HK-2 (cell line): ENCODE measurements around the gene SERINC5.
"Not testable (repeated sequence)": the region's sequence is repeated elsewhere in the genome, so short reads cannot be mapped to it uniquely, and the experiment has no call there.

Experiments
- DNase-seq: peaks from one replicate; pipeline ENCODE4 v3.0.0-alpha.2; 2018; ENCODE audit not compliant: unreplicated experiment

The SERINC5 gene

DNA sequence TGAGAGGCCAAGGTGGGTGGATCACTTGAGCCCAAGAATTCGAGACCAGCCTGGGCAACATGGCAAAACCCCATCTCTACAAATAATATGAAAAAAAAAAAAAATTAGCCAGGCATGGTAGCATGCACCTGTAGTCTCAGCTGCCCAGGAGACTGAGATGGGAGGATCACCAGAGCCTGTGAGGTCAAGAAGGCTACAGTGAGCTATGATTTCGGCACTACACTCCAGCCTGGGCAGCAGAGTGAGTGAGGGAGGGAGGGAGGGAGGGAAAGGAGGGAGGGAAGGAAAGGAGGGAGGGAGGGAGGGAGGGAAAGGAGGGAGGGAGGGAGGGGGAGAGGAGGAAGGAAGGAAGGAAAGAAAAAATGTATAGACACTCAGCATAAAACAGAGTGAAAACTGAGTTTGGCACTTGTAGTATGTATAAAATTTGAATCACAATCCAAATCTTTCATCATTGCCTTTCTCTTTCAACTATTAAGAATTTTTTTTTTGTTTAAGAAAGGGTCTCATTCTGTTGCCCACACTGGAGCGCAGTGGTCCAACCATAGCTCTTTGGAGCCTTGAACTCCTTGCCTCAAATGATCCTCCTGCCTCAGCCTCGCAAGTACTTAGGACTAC is 27.8 kb downstream of the SERINC5 start:
- DNase-seq = no peak

GRCh38 chr5:80225934-80226326 is 29.9 kb downstream of the SERINC5 start:
- DNase-seq = no peak

- no peak for DNase-seq
Observed at GRCh38 chr5:80225189-80225933, 30.5 kb downstream of the SERINC5 start.

- DNase-seq = no peak
Observed at GRCh38 chr5:80223561-80223960, 32.3 kb downstream of the SERINC5 start.

DNA sequence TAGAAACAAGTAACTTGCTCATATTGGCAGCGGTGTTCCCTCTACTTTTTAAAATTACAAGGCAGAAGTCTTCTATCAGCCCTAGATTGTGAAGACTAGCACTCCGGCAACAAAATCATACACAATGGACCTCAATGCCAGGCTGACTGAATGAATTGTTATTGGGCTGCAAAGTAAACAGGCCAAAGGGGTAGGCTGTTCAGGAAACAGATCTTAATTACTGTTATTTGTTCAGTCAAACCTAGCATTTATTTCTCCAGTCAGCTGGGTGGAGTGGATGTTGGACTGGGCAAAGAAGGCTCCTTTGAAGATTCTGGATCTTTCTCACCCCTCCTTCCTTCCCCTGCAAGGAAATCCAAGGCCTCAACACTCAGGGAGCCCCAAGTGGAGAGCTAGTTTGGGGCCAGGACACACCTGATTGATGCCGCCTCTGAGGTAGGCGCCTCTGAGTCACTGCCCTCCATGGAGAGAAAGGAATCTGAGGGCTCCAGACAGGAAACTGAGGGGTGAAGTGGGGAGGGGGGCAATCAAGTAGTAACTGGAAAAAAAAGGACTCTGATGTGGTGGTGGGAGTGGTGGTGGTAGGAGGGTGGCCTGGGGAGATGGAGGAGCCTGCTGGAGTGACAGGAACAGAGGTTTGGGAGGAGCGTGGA is 35.5 kb downstream of the SERINC5 start:
- DNase-seq = no peak

DNA sequence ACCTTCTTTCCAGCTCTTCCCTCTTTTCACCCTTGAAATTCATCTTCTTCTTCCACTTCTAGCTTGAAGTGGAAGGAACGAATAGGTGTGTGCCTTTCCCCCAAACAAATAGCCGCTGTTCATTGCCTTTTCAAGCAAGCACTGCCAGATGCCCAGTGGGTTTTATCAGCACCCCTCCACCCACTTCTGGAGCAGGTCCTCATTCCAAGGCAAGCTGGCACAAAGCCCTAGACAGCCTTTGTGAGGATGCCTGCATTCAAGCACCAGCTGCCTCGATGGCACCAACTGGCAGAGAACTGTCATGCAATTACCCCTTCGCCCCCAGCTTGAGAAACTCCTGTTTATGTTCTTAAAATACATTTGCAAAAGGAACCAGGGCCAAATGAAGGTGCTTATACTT is 36.5 kb downstream of the SERINC5 start:
- DNase-seq = no peak

DNA sequence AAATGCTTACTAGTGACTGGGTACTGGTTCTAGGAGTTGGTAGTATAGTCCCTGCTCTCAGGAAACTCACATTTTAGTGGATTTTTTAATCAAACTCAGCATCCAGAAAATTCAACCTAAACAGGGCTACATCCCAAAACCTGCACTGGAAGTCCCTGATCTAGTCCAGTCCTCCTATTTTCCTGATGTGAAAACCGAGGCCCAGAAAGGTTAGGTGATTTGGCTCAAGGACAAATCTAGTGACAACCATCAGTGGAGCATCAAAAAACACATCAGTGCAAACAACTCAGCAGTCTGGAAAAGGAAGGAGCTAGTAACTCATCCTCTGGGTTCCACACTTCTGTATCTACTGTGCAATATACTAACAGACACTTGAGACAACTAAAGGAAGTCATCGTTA is 38.2 kb downstream of the SERINC5 start:
- DNase-seq = no peak

DNA sequence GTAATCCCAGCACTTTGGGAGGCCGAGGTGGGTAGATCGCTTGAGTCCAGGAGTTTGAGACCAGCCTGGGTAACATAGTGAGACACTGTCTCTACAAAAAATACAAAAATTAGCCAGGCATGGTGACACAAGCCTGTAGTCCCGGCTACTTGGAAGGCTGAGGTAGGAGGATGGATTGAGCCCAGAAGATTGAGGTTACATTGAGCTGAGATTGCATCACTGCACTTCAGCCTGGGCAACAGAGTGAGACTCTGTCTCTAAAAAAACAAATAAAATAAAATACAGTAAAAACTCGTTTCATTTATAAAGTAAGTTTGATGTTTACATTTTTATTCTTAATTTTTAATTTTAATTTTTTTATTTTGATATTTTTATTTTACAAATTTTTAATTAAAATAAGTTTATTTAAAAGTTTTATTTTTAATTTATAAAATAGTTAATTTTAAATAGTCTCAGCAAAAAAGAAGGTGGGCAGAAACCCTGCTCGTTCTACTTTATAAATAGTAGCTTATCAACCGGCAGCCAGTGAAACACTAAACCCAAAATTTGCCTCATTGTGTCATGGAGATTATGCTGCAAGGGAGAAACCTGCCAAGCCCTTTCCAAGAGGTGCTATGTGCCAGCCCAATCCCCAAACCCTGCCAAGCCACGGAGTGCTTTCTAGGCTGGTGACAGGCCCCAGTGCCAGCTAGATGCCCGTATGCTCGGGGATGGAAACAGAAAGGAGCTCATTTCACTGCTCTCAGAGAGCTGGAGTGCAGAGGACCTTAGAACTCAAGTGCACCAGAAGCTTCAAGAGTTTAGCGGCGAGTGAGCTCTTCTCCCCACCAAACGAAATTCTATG is 38.9 kb downstream of the SERINC5 start:
- no peak for DNase-seq

DNA sequence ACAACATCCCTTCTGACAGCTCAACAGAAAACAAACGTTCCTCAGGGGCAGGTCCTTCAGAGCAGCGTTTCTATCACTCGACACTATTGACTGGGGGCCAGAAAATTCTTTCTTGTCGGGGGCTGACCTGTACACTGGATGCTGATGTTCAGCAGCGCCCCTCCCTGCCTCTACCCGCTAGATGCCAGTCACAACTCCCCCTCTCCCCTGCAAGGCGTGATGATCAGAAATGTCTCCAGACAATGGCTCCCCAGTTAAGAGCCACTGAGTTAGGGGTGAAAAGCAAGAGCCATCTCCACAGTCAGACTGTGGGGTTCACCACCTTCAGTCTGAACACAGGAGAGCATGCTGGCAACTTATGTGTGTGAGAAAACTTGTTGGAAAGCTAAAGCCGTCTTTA is 39.8 kb downstream of the SERINC5 start:
- no peak for DNase-seq

- no peak for DNase-seq
Observed at GRCh38 chr5:80215523-80215922, 40.3 kb downstream of the SERINC5 start.

DNA sequence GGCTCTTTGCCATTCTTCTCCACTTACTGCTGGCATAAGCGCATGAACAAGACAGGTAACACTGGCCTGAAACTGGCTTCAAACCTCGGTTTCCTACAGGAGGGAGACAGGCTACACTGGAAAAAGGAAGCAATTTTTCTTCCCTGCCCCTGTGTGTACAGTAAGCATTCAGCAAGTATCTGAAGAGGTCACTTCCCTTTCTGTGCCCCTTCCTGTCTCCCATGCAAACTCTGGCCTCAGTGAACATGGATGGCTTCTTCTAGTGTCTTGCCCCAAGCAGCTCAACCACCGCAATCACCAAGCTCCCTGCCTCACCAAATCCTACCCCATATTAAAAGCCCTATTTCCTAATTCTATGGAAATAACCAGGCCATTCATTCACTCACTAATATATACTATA is 42.4 kb downstream of the SERINC5 start:
- DNase-seq = no peak

GRCh38 chr5:80212171-80212667 is 43.6 kb downstream of the SERINC5 start:
- DNase-seq = no peak

- DNase-seq = no peak
Observed at GRCh38 chr5:80211327-80211726, 44.5 kb downstream of the SERINC5 start.

DNA sequence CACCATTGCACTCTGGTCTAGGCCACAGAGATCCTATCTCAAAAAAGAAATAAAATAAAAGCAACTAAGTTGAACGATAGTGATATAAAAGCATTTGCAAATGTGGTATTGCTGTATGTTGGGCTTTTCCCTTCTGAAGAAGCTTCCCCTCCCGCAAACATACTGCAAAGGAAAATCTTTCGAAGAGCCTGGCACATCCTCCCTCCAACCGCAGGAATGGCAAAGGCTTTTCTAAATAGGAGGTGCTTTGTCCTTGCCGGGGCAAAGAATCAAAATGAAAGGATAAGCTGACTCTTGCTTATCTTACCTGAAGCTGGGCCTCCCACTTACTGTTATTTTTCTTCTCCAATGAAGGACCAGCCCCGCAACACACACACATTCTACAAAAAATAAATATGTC is 45.8 kb downstream of the SERINC5 start:
- no peak for DNase-seq

DNA sequence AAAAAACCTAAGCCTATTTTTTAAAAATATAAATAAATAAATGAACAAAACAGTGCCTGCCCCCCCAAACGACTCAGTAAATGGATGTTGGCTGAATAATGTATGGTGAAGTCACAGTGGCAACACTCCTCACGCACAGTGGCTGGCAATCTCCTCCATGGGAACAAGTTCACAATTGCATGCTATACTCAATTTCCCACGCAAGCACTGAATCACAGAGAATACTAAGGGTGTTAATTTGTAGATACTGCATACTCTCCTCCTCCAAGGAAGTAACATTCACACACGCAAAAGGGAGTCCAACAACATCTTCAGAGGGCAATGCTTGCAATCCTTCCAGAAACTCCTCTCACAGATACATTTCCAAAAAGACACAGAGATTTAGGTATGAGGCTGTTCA is 47.5 kb downstream of the SERINC5 start:
- no peak for DNase-seq

DNA sequence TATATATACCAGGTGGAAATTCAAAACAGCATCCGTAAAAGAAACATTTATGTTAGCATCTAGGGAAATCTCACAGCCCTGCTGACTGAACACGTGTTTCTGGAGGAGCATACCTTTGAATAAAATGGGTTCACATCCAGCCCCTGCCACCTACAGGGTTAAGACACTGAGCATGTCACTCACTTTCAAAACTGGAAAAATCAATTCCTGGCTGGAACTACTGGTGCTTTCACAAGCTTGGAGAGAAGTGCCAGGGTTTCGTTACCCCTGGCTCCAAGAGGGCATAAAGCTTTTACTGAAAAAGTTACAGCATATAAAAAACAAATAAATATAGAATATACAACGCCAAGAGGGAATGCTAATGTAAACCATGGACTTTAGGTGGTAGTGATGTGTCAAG is 48.0 kb downstream of the SERINC5 start:
- DNase-seq = no peak

DNA sequence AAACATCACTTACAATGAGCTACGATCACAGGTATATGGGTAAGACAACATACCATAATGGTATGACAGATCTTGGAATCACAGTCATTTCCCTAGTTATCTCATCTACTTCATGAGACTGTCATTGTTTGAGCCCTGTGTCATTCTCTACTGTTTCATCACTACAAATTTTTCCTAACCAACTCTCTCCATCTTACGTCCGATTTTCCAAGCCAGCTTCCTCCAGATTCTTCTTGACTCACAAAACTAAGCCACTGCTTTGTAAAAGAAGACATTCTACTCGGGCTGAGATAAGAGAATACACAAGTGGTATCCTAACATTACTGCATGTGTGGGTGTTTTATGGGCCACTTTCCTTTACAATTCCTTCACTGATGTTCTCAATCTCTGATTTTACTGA is 49.6 kb downstream of the SERINC5 start:
- no peak for DNase-seq

- DNase-seq = no peak
Observed at GRCh38 chr5:80205846-80206245, 50.0 kb downstream of the SERINC5 start.

- no peak for DNase-seq
Observed at GRCh38 chr5:80204808-80205614, 50.8 kb downstream of the SERINC5 start.

DNA sequence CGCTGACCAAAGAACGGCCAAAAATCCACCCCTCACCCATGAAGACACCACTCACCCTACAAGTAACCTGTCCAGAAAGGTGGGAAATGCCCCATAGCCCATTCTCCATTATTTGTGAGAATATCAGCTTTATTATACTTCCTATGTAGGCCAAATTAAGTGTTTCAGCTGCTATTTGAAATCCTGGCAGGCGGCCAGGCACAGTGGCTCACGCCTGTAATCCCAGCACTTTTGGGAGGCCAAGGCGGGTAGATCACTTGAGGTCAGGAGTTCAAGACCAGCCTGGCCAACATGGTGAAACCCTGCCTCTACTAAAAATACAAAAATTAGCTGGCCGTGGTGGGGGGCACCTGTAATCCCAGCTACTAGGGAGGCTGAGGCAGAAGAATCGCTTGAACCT is 54.1 kb downstream of the SERINC5 start:
- DNase-seq = not testable (repeated sequence)

DNA sequence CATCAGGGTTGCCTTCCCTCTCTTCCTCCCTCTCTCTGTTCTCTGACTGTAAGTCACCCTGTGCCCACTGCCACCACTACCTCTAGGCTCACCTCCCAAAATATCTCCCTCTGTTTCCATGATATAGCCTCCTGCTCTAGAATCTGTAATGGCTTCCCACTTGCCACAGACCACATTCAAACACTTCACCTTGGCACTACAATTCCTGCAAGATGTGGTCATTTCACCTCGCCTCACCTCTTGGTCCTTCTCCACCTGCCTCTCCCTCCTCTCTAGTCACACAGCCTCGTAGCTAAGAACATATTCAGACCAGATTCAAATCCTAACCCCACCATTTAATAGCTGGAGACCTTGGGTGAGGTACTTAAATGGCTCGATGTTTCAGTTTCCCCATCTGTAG is 56.9 kb downstream of the SERINC5 start:
- no peak for DNase-seq
